MCF 10A (cell line): ENCODE results near the gene MYH6. TPM values are rescaled to one million over a fixed set of nuclear protein-coding genes. Genes with fewer than 3 reads are reported as not detected.

Experiments
- BruUV-seq: library from RNA; stranded (reverse); fragments of 400-500 nt; replicated peaks from 2 replicates; lab custom pipeline; 2021; lab: Mats Ljungman, UMichigan
- CTCF ChIA-PET: fragments of 300-600 bp; sonication (Branson Sonifier 250); formaldehyde crosslinking; extraction: SDS; loops from one replicate; lab custom pipeline; 2021; ENCODE audit warnings: antibody characterized with exemption, inconsistent platforms; lab: Yijun Ruan, JAX
- POLR2A ChIA-PET: fragments of 300-600, 350-650 bp; sonication (Branson Sonifier 250); formaldehyde crosslinking; extraction: SDS; loops from one replicate; lab custom pipeline; 2020; ENCODE audit warnings: antibody characterized with exemption, inconsistent platforms; lab: Yijun Ruan, JAX
- DNase-seq: peaks from one replicate; pipeline ENCODE4 v3.0.0-alpha.2; 2018; ENCODE audit not compliant: unreplicated experiment
- H3K27ac Mint-ChIP-seq: one replicate; pipeline ENCODE4 v1.8.0; 2022; ENCODE audit warnings: mild to moderate bottlenecking, low read depth, mixed read lengths; ENCODE audit not compliant: unreplicated experiment
- H3K27me3 Mint-ChIP-seq: one replicate; pipeline ENCODE4 v1.8.0; 2022; ENCODE audit warnings: mixed read lengths; ENCODE audit not compliant: insufficient read depth, unreplicated experiment
- H3K36me3 Mint-ChIP-seq: one replicate; pipeline ENCODE4 v1.8.0; 2022; ENCODE audit warnings: mild to moderate bottlenecking, moderate library complexity, mixed read lengths; ENCODE audit not compliant: insufficient read depth, unreplicated experiment
- H3K4me1 Mint-ChIP-seq: one replicate; pipeline ENCODE4 v1.8.0; 2022; ENCODE audit warnings: mixed read lengths; ENCODE audit not compliant: insufficient read depth, unreplicated experiment
- H3K4me3 Mint-ChIP-seq: one replicate; pipeline ENCODE4 v1.8.0; 2022; ENCODE audit warnings: mild to moderate bottlenecking, moderate library complexity, mixed read lengths; ENCODE audit not compliant: unreplicated experiment
- H3K9me3 Mint-ChIP-seq: one replicate; pipeline ENCODE4 v1.8.0; 2022; ENCODE audit warnings: mixed read lengths; ENCODE audit not compliant: unreplicated experiment
- intact Hi-C: fragments of 100-400 bp; cut with micrococcal nuclease; formaldehyde crosslinking; loops from 2 replicates; pipeline ENCODE4 v1.14.1; 2022
- total RNA-seq: library from RNA; stranded (reverse); gene quantifications from 2 replicates; pipeline ENCODE4 v1.2.3, GENCODE V29; 2022
- TF ChIP-seq, protein P1 (sequence below): fragments of 200-600 bp; IDR thresholded peaks from one replicate; pipeline ENCODE4 v1.8.0; 2022; ENCODE audit warnings: antibody characterized with exemption, mild to moderate bottlenecking; ENCODE audit not compliant: unreplicated experiment

Gene MYH6
- total RNA-seq, 1 experiment from 2014 or later, result not detected

DNA sequence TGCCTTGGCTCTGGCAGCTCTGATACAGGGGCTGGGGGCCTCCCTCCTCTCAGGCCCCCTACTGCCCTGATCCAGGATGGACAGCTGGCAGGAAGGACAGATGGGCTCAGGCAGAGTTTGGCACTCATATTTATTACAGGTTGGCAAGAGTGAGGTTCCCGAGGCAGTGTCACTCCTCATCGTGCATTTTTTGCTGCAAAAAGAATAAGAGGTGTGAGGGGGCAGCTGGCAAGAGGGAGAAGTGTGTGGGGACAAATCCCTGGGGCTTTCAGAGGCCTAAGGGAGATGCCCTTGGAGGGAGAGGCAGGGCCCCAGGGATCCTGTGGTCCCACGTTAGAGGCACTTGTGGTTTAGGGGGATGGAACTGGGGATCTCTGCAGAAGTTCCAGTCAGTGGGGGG lies 26.2 kb downstream of the MYH6 start:
- H3K27ac Mint-ChIP-seq, result no peak overlapping the region
- TF ChIP-seq, protein P1, sequence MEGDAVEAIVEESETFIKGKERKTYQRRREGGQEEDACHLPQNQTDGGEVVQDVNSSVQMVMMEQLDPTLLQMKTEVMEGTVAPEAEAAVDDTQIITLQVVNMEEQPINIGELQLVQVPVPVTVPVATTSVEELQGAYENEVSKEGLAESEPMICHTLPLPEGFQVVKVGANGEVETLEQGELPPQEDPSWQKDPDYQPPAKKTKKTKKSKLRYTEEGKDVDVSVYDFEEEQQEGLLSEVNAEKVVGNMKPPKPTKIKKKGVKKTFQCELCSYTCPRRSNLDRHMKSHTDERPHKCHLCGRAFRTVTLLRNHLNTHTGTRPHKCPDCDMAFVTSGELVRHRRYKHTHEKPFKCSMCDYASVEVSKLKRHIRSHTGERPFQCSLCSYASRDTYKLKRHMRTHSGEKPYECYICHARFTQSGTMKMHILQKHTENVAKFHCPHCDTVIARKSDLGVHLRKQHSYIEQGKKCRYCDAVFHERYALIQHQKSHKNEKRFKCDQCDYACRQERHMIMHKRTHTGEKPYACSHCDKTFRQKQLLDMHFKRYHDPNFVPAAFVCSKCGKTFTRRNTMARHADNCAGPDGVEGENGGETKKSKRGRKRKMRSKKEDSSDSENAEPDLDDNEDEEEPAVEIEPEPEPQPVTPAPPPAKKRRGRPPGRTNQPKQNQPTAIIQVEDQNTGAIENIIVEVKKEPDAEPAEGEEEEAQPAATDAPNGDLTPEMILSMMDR, result no peak
- no peaks in the 10 kb centered on the region for H3K36me3 Mint-ChIP-seq
- ChIA-PET POLR2A (interaction anchor here (1.2 kb wide), 1 partner anchor 55 kb away, joined by 3 read pairs; no protein-coding TSS in a partner anchor), CTCF (interaction anchor here (0.6 to 5.4 kb wide), 7 partner anchors 10 to 536 kb away, joined by 3 to 74 read pairs (median 5); no protein-coding TSS in a partner anchor)
- DNase-seq, result no peak
- no peaks in the 10 kb centered on the region for H3K4me1 Mint-ChIP-seq
- H3K27me3 Mint-ChIP-seq, result peaks cover 85% of the 10 kb centered on the region
- no peaks in the 10 kb centered on the region for H3K9me3 Mint-ChIP-seq
- intact Hi-C loops, result loop anchor here (5.0 kb wide), 1 partner anchor 265 kb away; the partner anchor contains the start of gene CEBPE
- BruUV-seq, result no TSS peak
- no peak overlapping the region for H3K4me3 Mint-ChIP-seq

DNA sequence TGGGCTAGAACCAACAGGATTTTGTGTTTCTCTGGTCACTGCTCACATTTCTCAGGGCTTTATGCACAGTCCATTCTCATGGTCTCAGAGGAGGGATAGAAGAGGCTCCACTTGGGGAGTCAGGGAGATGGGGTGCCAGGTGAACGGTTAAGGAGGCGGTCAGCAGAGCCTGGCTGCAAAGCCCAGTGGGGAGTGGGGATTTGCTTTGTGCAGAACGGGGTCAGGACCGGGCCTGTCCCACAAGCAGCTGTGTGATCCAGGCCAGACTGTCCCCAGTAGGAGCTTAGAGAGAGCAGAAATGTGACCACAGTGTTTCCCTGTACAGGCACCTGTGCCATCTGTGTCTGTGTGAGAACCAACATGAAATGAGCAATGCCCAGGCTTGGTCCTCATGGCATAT lies 27.1 kb downstream of the MYH6 start:
- DNase-seq, result no peak
- H3K4me3 Mint-ChIP-seq, result no peak overlapping the region
- no peak overlapping the region for H3K27ac Mint-ChIP-seq
- no peaks in the 10 kb centered on the region for H3K4me1 Mint-ChIP-seq
- H3K36me3 Mint-ChIP-seq, result no peaks in the 10 kb centered on the region
- POLR2A ChIA-PET, result no interaction called here
- H3K27me3 Mint-ChIP-seq, result peaks cover 80% of the 10 kb centered on the region
- intact Hi-C loops, result loop anchor here (1.0 to 5.0 kb wide), 3 partner anchors 53 to 264 kb away; partner anchors contain the start of gene CEBPE
- TF ChIP-seq, protein P1, result no peak
- no peaks in the 10 kb centered on the region for H3K9me3 Mint-ChIP-seq
- CTCF ChIA-PET, result interaction anchor here (0.5 to 5.4 kb wide), 31 partner anchors 11 to 1461 kb away, joined by 3 to 74 read pairs (median 6); partner anchors contain the start of genes C14orf119 and MYH7
- BruUV-seq, result no TSS peak

DNA sequence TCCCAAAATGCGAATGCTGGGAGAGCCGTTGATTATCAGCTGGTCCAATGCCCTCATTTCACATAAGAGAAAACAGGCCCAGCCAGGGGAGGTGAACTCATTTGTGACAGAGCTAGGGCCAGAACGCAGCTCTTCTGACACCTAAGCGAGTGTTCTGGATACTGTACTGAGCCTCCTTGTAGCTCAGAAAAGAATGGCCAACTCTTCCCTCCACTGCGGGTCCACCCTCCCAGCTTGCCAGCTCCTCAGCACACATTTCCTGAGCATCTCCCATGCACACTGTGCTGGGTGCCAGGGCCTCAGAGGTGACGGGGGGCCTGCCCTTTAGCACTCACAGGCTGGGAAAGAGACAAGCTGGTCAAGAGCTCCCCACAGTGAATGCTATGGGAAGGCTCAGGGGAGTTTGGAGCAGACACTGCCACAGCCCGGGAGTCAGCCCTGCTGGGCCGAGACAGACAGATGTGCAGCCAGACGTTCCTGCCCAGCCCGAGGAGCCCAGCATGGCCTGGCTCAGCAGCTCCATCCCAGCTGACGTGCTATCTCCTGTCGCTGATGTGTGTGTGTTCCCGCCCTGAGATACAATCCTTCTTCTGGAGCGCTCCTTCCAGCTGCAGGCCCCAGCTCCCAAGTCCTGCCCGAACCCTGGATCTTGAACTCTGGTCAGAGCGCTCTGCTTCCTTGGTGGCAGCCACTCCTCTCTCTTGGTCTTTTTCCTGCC lies 27.7 kb downstream of the MYH6 start:
- BruUV-seq, result no TSS peak
- TF ChIP-seq, protein P1, result no peak
- no peak overlapping the region for H3K4me3 Mint-ChIP-seq
- intact Hi-C loops, result loop anchor here (1.0 to 5.0 kb wide), 3 partner anchors 52 to 263 kb away; partner anchors contain the start of gene CEBPE
- no peaks in the 10 kb centered on the region for H3K36me3 Mint-ChIP-seq
- H3K4me1 Mint-ChIP-seq, result no peaks in the 10 kb centered on the region
- H3K27me3 Mint-ChIP-seq, result peaks cover 74% of the 10 kb centered on the region
- ChIA-PET POLR2A (interaction anchor here (0.7 to 1.6 kb wide), 3 partner anchors 51 to 114 kb away, joined by 3 to 4 read pairs (median 4); no protein-coding TSS in a partner anchor), CTCF (interaction anchor here (0.5 to 5.4 kb wide), 52 partner anchors 11 to 1462 kb away, joined by 3 to 74 read pairs (median 4); partner anchors contain the start of genes C14orf119, MYH7, PABPN1 and SLC22A17)
- H3K9me3 Mint-ChIP-seq, result no peaks in the 10 kb centered on the region
- no peak for DNase-seq
- H3K27ac Mint-ChIP-seq, result no peak overlapping the region
